ENCODE data around the gene PTPN12.
A peak's percentile ranks its signal among the peaks of the same experiment; 100 is the strongest.
"Not testable (repeated sequence)": the region's sequence is repeated elsewhere in the genome, so short reads cannot be mapped to it uniquely, and the experiment has no call there.

Gene PTPN12

GRCh38 chr7:77537136-77537777, at the start of gene PTPN12:
PTPN12 (plus strand) TSS chr7:77537295; CDS start chr7:77537547, 252 bp downstream.
- H3K4me3 ChIP-seq (ENCODE audit: low read depth, low read length), result peak within 1 kb of the TSS; percentile 96

DNA sequence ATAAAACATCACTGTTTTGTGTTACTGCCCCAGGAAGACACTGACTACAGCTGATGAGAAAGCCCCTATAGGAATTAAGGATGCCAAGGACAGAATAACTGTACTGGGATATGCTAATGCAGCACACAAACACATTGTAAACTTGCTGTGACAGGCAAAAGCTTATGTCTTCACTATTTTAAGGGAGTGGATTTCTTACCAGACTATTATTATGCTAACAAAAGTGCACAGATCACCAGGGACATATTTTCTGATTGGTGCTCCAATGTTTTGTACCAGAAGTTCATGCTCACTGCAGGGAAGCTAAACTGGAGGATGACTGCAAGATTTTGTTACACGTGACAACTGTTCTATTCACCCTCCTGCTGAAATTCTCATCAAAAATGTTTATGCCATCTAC, 48.1 kb upstream of the PTPN12 start:
- H3K4me3 ChIP-seq (ENCODE audit: low read depth, low read length), result no peak overlapping the region

- no peak overlapping the region for H3K4me3 ChIP-seq (ENCODE audit: low read depth, low read length)
These were observed 40.0 kb upstream of the PTPN12 start for GRCh38 chr7:77497079-77497478.

GRCh38 chr7:77498659-77499379, 38.3 kb upstream of the PTPN12 start:
- H3K4me3 ChIP-seq (ENCODE audit: low read depth, low read length), result no peak overlapping the region

GRCh38 chr7:77501192-77501515, 35.9 kb upstream of the PTPN12 start:
- H3K4me3 ChIP-seq (ENCODE audit: low read depth, low read length), result no peak overlapping the region

- no peak overlapping the region for H3K4me3 ChIP-seq (ENCODE audit: low read depth, low read length)
These were observed 32.1 kb upstream of the PTPN12 start for GRCh38 chr7:77504951-77505350.

DNA sequence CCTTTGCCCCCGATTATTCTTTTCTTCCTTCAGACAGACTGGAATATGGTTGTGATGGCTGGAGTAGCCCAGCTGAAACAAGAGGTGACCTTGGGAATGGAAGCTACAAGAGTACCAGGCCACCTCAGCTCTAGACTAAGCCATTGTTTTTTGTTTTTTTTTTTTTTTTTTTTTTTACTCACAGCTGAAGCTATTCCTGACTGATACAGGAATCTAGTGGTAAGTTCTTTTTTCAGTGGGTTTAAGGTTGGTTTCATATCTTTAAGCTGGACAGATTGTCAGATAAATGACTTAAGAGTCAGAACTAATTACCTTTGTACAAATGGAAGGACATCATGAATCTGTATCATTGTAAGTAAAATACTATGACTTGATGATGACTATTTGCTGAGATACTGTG, 30.2 kb upstream of the PTPN12 start:
- no peak overlapping the region for H3K4me3 ChIP-seq (ENCODE audit: low read depth, low read length)

DNA sequence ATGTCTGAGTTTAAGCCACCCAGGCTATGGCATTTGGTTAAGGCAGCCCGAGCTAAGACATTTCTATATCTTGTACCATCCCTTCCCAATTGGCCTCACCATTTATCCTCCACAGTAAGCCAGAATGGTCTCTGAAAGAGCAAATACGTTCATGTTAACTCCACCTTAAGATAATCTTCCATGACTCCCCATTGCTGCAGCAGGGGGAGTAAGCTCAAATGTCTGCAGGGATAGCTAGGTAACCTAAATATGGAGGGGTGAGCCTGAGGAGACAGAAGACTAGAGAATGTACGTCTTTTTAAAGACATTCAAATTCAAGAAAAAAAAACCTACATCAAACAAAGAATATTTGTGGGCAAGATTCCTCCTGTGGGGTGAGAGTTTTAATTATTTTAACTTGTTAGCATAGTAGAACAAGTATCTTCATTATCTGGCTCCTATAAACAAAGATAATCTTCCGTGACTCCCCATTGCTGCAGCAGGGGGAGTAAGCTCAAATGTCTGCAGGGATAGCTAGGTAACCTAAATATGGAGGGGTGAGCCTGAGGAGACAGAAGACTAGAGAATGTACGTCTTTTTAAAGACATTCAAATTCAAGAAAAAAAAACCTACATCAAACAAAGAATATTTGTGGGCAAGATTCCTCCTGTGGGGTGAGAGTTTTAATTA, 24.0 kb upstream of the PTPN12 start:
- not testable (repeated sequence) for H3K4me3 ChIP-seq (ENCODE audit: low read depth, low read length)

DNA sequence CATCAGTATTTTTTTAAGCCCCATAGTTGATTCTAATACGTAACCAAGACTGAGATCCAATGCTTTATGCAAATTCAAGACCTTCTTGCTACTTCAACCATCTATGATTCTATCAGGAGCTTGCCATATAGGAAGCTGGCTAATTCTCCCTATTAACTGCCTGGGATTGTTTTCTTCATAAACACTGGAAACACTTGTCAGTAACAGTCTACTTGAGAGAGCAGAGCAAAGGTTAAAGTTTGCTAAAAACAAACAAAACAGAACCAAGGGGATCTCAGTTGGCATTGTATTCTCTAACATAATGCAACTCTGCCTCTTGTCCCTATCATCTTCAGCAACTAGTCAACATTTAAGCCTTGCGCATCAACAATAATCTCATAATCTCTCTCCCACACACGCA, 21.0 kb upstream of the PTPN12 start:
- no peak overlapping the region for H3K4me3 ChIP-seq (ENCODE audit: low read depth, low read length)

DNA sequence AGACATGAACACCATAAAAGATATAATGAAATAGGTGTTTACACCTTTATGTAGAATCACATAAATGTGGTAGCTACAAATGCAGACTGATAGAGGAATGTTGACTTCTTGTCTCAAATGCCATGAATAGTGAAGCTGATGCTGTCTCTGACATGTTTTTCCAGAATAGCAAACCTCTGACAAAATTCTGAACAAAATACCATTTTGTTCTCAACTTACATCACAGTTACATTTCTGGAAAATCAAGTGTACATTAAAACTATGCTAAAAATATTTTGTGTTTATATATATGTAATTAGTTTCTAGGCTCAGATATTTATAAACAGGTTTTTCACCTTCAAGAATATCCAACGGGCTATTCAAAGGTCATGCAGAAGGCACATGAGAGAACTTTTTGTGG, 16.8 kb upstream of the PTPN12 start:
- H3K4me3 ChIP-seq (ENCODE audit: low read depth, low read length), result no peak overlapping the region

DNA sequence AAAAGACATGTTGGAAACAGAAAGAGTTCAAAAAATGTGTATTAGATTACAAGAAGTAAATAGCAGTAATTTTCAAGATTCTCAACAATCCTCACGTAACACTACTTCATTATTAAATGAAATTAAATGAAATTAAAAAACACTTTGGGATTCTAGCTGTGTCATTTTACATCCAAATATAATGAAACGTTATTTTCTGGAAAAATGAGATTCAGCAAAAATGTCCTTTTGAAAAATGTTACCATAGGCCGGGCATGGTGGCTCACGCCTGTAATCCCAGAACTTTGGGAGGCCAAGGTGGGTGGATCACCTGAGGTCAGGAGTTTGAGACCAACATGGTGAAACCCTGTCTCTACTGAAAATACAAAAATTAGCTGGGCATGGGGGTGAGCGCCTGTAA, 15.6 kb upstream of the PTPN12 start:
- not testable (repeated sequence) for H3K4me3 ChIP-seq (ENCODE audit: low read depth, low read length)

- no peak overlapping the region for H3K4me3 ChIP-seq (ENCODE audit: low read depth, low read length)
These were observed 12.4 kb upstream of the PTPN12 start for GRCh38 chr7:77524731-77525130.

- H3K4me3 ChIP-seq (ENCODE audit: low read depth, low read length), result no peak overlapping the region
These were observed 11.9 kb upstream of the PTPN12 start for GRCh38 chr7:77525231-77525630.

- H3K4me3 ChIP-seq (ENCODE audit: low read depth, low read length), result no peak overlapping the region
These were observed 8.7 kb upstream of the PTPN12 start for GRCh38 chr7:77528368-77528767.

- H3K4me3 ChIP-seq (ENCODE audit: low read depth, low read length), result no peak overlapping the region
These were observed 7.8 kb upstream of the PTPN12 start for GRCh38 chr7:77529279-77529678.

GRCh38 chr7:77531038-77531437, 6.1 kb upstream of the PTPN12 start:
- no peak overlapping the region for H3K4me3 ChIP-seq (ENCODE audit: low read depth, low read length)

GRCh38 chr7:77532247-77532646, 4.8 kb upstream of the PTPN12 start:
- H3K4me3 ChIP-seq (ENCODE audit: low read depth, low read length), result no peak overlapping the region

DNA sequence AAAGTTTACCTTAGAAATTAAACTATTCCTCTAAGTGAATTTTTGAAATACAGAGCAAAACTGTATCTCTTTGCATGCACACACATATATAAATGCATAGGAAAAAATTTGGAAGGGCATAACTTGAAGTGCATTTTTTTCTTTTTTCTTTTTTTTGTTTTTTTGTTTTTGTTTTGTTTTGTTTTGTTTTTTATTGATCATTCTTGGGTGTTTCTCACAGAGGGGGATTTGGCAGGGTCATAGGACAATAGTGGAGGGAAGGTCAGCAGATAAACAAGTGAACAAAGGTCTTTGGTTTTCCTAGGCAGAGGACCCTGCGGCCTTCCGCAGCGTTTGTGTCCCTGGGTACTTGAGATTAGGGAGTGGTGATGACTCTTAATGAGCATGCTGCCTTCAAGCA, 4.4 kb upstream of the PTPN12 start:
- H3K4me3 ChIP-seq (ENCODE audit: low read depth, low read length), result not testable (repeated sequence)

DNA sequence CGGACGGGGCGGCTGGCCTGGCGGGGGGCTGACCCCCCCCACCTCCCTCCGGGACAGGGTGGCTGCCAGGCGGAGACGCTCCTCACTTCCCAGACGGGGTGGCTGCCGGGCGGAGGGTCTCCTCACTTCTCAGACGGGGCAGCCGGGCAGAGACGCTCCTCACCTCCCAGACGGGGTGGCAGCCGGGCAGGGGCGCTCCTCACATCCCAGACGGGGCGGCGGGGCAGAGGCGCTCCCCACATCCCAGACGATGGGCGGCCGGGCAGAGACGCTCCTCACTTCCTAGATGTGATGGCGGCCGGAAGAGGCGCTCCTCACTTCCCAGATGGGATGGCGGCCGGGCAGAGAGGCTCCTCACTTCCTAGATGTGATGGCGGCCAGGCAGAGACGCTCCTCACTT, 3.0 kb upstream of the PTPN12 start:
- H3K4me3 ChIP-seq (ENCODE audit: low read depth, low read length), result not testable (repeated sequence)

DNA sequence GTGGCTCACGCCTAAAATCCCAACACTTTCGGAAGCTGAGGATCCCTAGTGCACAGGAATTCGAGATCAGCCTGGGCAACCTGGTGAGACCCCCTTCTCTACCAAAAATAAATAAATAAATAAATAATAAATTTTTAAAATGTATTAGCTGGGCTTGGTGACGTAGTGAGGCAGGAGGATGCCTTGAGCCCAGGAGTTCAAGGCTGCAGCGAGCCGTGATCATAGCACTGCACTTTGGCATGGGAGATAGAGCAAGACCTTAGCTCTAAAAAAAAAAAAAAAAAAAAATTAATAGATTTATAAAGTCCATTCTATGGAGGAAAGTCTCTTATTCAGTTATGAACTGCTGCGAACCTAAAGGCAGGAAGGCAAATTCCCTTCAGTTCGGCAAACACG, 1.1 kb upstream of the PTPN12 start:
- H3K4me3 ChIP-seq (ENCODE audit: low read depth, low read length), result peak overlapping the region; percentile 53

DNA sequence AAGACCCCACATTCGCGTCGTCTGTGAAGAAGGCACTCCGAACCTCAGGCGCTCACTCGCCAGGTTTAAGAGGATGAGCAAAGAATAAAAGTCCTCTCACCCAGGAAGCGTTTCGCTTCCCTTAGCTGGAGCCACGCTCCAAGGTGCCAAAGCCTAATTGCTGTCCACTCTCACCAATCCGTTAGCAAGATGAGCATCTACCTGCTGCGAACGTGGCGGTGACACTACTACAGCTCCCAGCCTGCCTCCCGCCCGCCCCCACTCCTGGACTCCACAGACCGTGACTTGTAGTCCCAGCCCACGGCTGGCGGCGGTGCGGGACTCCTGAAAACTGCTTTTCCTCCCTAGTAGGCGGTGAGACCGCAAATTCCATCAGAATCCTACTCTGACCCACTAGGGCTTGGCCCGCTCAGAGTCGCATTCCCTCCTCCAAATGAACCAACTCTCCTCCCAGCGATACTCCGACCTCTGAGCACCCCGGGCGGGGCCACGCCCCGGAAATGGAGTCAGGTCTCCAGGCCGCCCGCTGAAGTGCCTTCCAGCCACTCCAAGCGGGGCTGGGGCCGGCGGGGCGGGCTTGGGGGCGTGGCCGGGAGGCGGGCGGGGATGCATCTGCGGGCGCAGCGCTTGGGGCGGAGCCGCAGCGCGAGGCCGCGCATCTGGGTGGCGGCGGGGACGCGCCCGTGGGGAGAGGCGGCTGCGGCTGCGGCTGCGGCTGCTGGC, 521 bp upstream of the PTPN12 start:
- H3K4me3 ChIP-seq (ENCODE audit: low read depth, low read length), result peak overlapping the region; percentile 53

All from iPS-11a (cell line).